Tibial nerve (tissue), 4 donors: ENCODE results near the gene CFAP73. TPM values are rescaled to one million over a fixed set of nuclear protein-coding genes. Genes with fewer than 3 reads are reported as not detected.

Experiments
- DNase-seq, 2 donors: peaks; one replicate each; pipeline ENCODE4 v3.0.0-alpha.2; 2019; ENCODE audit warnings: low spot score in 2 of 2
- H3K27ac ChIP-seq, 4 donors: fragments of 200-600 bp; sonication (generic) in 3 of 4; one replicate each; pipeline ENCODE4 v1.5.1; 2017 to 2019; ENCODE audit warnings: mild to moderate bottlenecking in 1 of 4
- H3K27me3 ChIP-seq, 2 donors: fragments of 200-600 bp; sonication (generic) in 1 of 2; one replicate each; pipeline versions ENCODE4 v1.5.1 to v1.6.0; 2017 to 2019
- H3K36me3 ChIP-seq, 3 donors: fragments of 200-600 bp; sonication (generic); one replicate each; pipeline ENCODE4 v1.5.1; 2018 to 2019
- H3K4me1 ChIP-seq, 4 donors: fragments of 200-600 bp; sonication (generic) in 3 of 4; one replicate each; pipeline ENCODE4 v1.5.1; 2017 to 2019
- H3K4me3 ChIP-seq, 4 donors: fragments of 200-600 bp; sonication (generic) in 3 of 4; one replicate each; pipeline ENCODE4 v1.5.1; 2017 to 2019; ENCODE audit warnings: mild to moderate bottlenecking in 1 of 4, moderate library complexity in 1 of 4
- H3K9me3 ChIP-seq, 4 donors: fragments of 200-600 bp; sonication (generic) in 3 of 4; one replicate each; pipeline ENCODE4 v1.5.1; 2017 to 2019
- CTCF ChIP-seq, 5 experiments: fragments of 200-600 bp in 3 of 5; fragments of 450-650 bp in 2 of 5; sonication (generic) in 3 of 5; IDR thresholded peaks; one replicate each; pipeline ENCODE4 v1.5.1; 2016 to 2019; ENCODE audit warnings: antibody characterized with exemption in 5 of 5, mild to moderate bottlenecking in 3 of 5, moderate library complexity in 2 of 5
- EP300 ChIP-seq, 2 donors: sonication (generic); formaldehyde crosslinking; IDR thresholded peaks; one replicate each; pipeline ENCODE4 v1.6.1; 2017; ENCODE audit warnings: antibody characterized with exemption in 2 of 2, mild to moderate bottlenecking in 1 of 2
- POLR2A ChIP-seq, 2 donors: fragments of 450-650 bp; IDR thresholded peaks; one replicate each; pipeline ENCODE4 v1.6.1; 2017; ENCODE audit warnings: antibody characterized with exemption in 2 of 2, mild to moderate bottlenecking in 2 of 2, moderate library complexity in 2 of 2
- WGBS, 2 donors: methylation state at CpG; one replicate each; pipeline ENCODE4 v1.1.5; 2018; 5-methylcytosine and 5-hydroxymethylcytosine counted together
- total RNA-seq, 4 donors: library from RNA; depleted of rRNA; stranded (reverse); fragments of >200 nt; gene quantifications; one replicate each; pipeline ENCODE4 v1.1.0, GENCODE V29; 2016

Gene CFAP73
- total RNA-seq, 4 donors from 2014 or later, result not detected

- DNase-seq, result no peak
- Histone ChIP-seq H3K27ac (no peak overlapping the region), H3K27me3 (no peaks in the 10 kb centered on the region), H3K4me1 (peaks cover 0 to 28% (median 4%) of the 10 kb centered on the region in 4 donors), H3K36me3 (peaks cover 0 to 2% (median 0%) of the 10 kb centered on the region in 3 donors), H3K9me3 (no peaks in the 10 kb centered on the region), H3K4me3 (no peak overlapping the region)
- WGBS, 2 donors, result 93 to 95% methylated on average over 7 to 8 of the region's 8 CpGs
- no peak for TF ChIP-seq EP300 (IDR thresholded peaks at IDR 0.05)
- TF ChIP-seq POLR2A (IDR thresholded peaks at IDR 0.05), result no peak
These were observed 48.1 kb downstream of the CFAP73 start for GRCh38 chr12:113197518-113198077.

DNA sequence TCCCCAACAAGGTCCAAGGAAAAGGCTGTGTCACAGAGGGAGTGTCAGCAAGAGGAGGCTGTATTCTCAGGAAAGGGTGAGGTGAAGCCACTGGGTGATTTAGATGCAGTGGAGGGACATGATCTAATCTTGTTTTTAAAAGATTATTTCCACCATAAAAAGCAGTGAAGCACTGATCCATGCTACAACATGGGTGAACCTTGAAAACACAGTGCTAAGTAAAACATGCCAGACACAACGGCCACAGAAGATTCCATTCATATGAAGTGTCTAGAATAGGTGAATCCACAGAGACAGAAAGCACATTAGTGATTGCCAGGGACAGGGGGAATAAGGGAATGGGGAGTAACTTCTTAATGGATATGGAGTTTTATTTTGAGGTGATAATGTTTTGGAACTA is 48.8 kb downstream of the CFAP73 start:
- no peak overlapping the region for H3K27ac ChIP-seq
- no peaks in the 10 kb centered on the region for H3K36me3 ChIP-seq
- 50 to 59% methylated on average over 1 of the region's 1 CpG for WGBS, 2 donors
- no peaks in the 10 kb centered on the region for H3K9me3 ChIP-seq
- H3K4me3 ChIP-seq, result no peak overlapping the region
- no peak for TF ChIP-seq EP300 (IDR thresholded peaks at IDR 0.05)
- no peak for TF ChIP-seq CTCF (IDR thresholded peaks at IDR 0.05)
- TF ChIP-seq POLR2A (IDR thresholded peaks at IDR 0.05), result no peak
- H3K4me1 ChIP-seq, result peaks cover 0 to 26% (median 4%) of the 10 kb centered on the region in 4 donors
- no peak for DNase-seq
- no peaks in the 10 kb centered on the region for H3K27me3 ChIP-seq

DNA sequence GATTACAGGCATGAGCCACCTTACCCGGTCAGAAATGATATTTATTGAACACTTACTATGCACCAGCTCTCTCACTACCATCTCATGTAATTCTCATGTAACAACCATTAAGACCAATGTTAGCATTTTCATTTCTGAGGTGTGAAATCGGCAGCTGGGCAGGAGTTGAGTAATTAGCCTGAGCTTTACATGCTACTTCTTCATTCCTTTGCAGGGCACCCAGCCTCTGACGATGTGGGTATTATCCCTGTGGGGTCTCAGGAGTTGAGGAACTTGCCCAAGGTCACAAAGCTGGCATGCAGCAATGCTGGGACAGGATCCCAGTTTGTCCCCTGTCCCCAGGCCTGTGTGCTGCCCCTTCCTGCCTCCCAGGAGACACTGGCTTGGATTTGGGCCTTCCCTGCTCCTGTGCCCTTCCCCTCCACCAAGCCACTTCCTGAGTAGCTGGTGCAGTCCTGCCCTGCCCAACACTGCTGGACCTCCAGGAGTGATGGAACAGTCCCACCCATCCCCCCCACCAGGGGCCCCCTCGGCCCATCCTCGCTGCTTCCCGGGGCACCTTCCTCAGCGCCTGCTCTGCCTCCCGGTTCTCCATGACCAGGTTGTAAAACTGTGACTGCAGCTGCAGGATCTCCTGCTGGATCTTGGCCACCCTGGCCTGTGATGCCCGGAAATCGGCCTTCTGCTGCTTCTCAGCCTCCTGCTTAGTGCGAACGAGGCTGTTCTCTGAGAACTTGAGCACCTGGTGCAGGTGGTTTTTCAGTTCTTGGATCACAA is 50.7 kb downstream of the CFAP73 start:
- WGBS, 2 donors, result 77 to 86% methylated on average over 11 to 12 of the region's 12 CpGs
- TF ChIP-seq CTCF (IDR thresholded peaks at IDR 0.05) (no peak), EP300 (IDR thresholded peaks at IDR 0.05) (no peak), POLR2A (IDR thresholded peaks at IDR 0.05) (no peak)
- H3K4me1 ChIP-seq, result peaks cover 0 to 16% (median 0%) of the 10 kb centered on the region in 4 donors
- DNase-seq, result no peak
- H3K27me3 ChIP-seq, result no peaks in the 10 kb centered on the region
- H3K27ac ChIP-seq, result no peak overlapping the region
- no peaks in the 10 kb centered on the region for H3K36me3 ChIP-seq
- H3K4me3 ChIP-seq, result no peak overlapping the region
- no peaks in the 10 kb centered on the region for H3K9me3 ChIP-seq

GRCh38 chr12:113201187-113202177 is 52.0 kb downstream of the CFAP73 start:
- TF ChIP-seq EP300 (IDR thresholded peaks at IDR 0.05) (no peak), POLR2A (IDR thresholded peaks at IDR 0.05) (no peak), CTCF (IDR thresholded peaks at IDR 0.05) (no peak)
- no peaks in the 10 kb centered on the region for H3K9me3 ChIP-seq
- DNase-seq, result no peak
- H3K4me1 ChIP-seq, result peaks cover 0 to 14% (median 0%) of the 10 kb centered on the region in 4 donors
- H3K27ac ChIP-seq, result no peak overlapping the region
- no peak overlapping the region for H3K4me3 ChIP-seq
- WGBS, 2 donors, result 80 to 86% methylated on average over 12 to 14 of the region's 14 CpGs
- H3K36me3 ChIP-seq, result no peaks in the 10 kb centered on the region
- H3K27me3 ChIP-seq, result no peaks in the 10 kb centered on the region

DNA sequence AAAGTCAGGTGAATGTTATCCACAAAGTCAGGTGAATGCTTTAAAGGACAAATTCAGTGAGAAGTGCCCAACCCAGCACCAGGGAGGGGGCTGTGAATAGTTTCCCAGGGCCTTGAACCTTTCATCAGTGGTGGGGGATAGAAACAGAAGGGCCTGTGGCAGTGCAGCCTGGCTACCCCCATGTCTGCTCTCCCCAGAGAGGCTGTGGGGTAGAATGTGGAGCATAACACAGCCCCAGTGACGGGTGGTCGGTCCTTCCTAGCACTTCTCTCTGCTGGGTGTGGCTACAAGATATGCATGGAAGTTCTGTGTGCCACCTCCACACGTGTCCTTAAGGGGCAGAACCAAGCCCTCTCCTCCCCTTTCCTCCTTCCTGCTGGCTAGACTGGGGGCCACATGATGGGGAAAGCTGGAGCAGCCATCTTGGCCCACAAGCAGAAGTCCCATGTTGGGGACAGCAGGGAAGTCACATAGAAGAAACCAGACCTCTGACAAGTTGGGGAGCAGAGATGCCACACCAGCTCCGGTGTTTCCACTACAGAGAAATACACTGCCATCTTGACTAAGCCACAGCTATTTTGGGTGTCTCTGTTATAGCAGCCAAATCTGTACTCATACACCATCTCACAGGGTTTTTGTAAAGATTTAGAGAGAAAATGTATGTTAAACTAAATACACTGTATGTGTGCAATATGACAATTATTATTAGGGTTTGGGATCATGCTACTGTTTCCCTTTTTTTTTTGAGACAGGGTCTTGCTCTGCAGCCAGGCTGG is 53.0 kb downstream of the CFAP73 start:
- TF ChIP-seq EP300 (IDR thresholded peaks at IDR 0.05) (no peak), POLR2A (IDR thresholded peaks at IDR 0.05) (no peak), CTCF (IDR thresholded peaks at IDR 0.05) (no peak)
- no peaks in the 10 kb centered on the region for H3K9me3 ChIP-seq
- 75 to 81% methylated on average over 2 to 4 of the region's 4 CpGs for WGBS, 2 donors
- H3K27me3 ChIP-seq, result no peaks in the 10 kb centered on the region
- H3K4me1 ChIP-seq, result peaks cover 0 to 7% (median 0%) of the 10 kb centered on the region in 4 donors
- no peaks in the 10 kb centered on the region for H3K36me3 ChIP-seq
- no peak for DNase-seq
- no peak overlapping the region for H3K27ac ChIP-seq
- no peak overlapping the region for H3K4me3 ChIP-seq
